PC-3 (cell line): Measurements from ENCODE around the gene RMC1.

ENCODE experiments used
- CTCF ChIP-seq: fragments of 300-600 bp; sonication (generic); conservative IDR thresholded peaks from 2 replicates; pipeline ENCODE4 v1.5.1; 2017; ENCODE audit warnings: antibody characterized with exemption, low read depth, mild to moderate bottlenecking, low read length
- EZH2phosphoT487 ChIP-seq: fragments of 300-600 bp; sonication (generic); IDR thresholded peaks from 2 replicates; pipeline ENCODE4 v1.6.1; 2018; ENCODE audit warnings: mild to moderate bottlenecking, antibody characterized with exemption, low read length, borderline replicate concordance

- TF ChIP-seq CTCF: no peak
- TF ChIP-seq EZH2phosphoT487: no peak
Observed at GRCh38 chr18:23501626-23502025, 1.7 kb upstream of the RMC1 start.
